HG03064 (cell line): ENCODE data around the gene OGFR.
"Not testable (repeated sequence)": the region's sequence is repeated elsewhere in the genome, so short reads cannot be mapped to it uniquely, and the experiment has no call there.

Source experiments
- ATAC-seq: cut with Tn5 transposase; IDR thresholded peaks from one replicate; pipeline ENCODE4 v1.9.1; 2021; ENCODE audit warnings: low read depth; ENCODE audit not compliant: unreplicated experiment

OGFR gene

GRCh38 chr20:62834967-62835730 is 30.5 kb downstream of the OGFR start:
- no peak for ATAC-seq

GRCh38 chr20:62835931-62836861 is 31.6 kb downstream of the OGFR start:
- no peak for ATAC-seq

DNA sequence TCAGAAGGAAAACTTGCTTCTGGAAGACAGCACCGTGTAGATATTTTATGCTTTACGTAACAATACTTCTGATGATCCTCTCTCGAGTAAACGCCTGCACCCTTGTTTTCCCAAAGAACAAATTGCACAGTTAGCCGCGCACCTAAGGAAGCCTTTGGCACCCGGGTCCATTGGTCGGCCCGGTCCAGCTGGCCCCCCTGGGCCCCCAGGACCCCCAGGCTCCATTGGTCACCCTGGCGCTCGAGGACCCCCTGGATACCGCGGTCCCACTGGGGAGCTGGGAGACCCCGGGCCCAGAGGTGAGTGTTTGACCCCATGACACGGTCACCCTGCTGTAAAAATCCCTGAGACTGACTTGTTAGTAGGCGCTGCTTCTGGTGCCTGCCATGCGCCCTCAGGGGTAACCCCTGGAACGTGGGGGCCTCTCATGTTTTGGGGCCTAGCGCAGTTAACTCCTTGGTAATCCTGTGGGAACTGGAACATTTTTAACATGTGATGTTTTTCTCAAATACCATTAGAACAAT is 32.4 kb downstream of the OGFR start:
- ATAC-seq = no peak

DNA sequence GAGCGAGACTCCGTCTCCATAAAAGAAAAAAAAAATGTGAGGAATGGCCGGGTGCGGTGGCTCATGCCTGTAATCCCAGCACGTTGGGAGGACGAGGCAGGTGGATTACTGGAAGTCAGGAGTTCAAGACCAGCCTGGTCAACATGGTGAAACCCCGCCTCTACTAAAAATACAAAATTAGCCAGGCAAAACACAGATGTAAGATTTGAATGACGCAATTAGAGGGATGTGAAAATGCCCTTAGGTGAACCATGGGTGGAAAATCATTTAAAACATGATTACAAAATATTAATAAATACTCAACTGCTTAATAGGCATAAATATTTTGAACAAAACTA is 33.1 kb downstream of the OGFR start:
- ATAC-seq = no peak

- ATAC-seq = no peak
Measured at GRCh38 chr20:62838128-62838891, 33.7 kb downstream of the OGFR start.

DNA sequence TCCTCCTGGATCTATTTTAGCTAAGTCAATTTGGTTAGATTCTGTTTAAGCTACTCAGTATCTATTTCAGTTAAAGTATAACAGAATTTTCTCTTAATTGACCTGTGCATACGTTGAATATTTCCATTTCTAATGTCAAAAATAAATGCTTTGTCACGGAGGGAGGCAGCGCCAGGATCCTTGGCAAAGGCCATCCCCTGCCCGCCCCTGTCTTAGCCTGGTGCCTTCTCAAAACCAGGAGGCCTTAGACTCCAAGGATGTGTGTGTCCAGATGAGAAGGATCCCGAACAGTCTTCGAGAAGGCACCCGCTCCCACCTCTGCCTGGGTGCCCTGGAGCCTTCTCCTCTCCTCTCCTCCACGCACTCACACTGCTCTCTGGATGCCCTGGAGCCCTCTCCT is 34.6 kb downstream of the OGFR start:
- no peak for ATAC-seq

DNA sequence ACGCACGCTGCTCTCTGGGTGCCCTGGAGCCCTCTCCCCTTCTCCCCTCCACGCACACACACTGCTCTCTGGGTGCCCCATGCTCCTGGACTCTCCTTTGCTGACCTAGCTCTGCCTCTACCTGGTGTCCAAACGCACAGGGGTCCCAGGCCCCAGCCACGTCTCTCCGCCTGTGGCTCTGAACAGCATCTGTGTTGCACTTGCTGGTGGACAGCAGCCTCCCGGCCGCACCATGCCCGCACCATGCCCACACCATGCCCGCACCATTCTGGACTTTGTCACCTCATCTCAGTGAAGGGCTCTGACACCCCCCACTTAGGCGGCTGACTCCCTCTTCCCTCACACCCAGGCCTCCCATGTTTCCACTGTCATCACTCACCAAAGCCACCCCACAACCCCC is 35.2 kb downstream of the OGFR start:
- ATAC-seq = no peak

DNA sequence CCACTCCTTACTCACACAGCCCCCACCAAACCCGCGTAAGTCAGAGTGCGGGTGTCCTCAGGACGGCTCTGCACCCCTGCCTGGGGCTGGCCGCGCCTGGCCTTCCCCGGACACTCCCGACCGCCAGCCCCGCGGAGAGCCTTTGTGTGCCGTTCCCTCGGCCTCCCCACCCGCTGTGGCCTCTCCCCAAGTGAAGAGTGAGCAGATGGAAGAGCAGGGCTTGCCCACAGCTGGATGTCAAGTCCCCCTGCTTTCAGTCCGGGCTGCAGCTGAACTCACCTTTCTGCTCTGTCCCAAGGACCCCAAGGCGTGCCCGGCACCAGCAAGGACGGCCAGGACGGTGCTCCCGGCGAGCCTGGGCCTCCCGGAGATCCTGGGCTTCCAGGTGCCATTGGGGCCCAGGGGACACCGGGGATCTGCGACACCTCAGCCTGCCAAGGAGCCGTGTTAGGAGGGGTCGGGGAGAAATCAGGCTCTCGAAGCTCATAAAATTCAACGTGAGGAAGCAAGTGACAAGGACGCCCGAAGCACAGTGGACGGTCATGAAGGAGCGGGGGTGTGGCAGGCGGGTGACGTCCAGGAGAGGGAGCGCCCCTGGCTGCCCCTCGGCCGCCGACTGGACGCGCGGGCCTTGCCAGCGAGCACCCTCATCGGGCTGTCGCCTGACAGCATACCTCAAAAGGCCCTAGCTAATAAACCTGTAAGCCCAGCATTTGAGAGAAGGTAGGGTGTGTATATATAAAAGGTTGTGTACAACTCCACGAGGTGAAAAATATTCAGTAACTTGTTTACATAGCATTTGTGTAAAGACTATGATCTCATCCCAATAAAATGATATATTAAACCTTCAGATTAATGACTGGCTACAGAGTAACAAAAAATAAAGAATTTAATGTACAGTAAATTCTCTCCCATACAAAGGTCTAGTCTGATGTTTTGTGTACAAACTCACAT is 35.9 kb downstream of the OGFR start:
- no peak for ATAC-seq

GRCh38 chr20:62841705-62842212 is 37.1 kb downstream of the OGFR start:
- no peak for ATAC-seq

DNA sequence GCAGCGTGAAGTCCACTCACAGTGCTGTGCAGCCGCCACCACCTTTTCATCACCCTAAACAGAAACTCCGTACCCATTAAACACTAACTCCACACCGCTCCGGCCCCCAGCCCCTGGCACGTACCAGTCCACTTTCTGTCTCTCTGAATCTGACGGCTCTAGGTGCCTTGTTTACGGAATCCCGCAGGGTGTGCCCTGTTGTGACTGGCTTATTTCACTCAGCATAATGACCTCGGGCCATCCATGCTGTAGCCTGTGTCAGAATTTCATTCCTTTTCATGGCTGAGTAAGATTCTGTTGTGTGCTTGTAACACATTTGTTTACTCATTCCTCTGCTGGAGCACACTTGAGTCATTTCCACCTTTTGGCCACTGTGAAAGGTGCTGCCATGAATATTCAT is 39.0 kb downstream of the OGFR start:
- ATAC-seq = no peak

DNA sequence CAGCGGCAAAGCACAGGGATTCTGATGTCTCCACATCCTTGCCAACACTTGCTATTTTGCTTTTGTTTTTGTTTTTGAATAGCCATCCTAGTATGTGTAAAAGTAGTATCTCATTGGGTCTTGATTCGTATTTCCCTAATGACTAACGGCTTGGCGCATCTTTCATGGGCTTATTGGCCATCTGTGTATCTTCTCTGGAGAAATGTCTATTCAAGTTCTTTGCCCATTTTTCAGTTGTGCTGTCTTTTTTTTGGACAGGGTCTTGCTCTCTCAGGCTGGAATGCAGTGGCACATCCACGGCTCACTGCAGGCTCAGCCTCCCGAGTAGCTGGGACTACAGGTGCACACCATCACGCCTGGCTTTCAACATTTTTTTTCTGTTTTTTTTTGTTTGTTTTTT is 39.5 kb downstream of the OGFR start:
- ATAC-seq = no peak

DNA sequence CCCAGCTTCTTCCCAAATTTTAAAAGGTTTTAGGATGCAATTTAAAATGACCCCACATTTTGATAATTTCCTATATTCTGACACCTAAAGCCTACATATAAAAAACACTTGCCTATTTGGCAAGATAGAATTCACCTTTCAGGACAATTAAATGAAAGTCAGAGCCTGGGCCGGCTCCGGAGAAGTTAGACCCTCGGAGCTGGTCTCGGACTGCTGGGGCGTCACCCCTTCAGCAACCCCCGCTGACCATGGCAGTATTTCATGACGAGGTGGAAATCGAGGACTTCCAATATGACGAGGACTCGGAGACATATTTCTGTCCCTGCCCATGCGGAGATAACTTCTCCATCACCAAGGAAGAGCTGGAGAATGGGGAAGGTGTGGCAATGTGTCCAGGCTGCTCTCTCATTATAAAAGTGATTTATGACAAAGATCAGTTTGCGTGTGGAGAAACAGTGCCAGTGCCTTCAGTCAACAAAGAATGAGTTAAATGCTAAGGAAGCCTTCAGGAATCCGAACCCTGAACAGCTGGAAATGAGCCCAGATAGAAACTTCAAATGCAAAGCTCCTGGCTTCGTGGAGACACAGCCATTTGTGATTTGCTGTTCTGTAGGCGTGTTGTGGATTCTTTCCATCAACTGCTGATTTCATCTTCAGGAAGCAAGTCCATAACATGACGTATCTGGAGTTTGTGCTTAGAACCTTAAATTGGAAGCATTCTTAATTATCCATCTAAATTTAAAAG is 41.0 kb downstream of the OGFR start:
- no peak for ATAC-seq

DNA sequence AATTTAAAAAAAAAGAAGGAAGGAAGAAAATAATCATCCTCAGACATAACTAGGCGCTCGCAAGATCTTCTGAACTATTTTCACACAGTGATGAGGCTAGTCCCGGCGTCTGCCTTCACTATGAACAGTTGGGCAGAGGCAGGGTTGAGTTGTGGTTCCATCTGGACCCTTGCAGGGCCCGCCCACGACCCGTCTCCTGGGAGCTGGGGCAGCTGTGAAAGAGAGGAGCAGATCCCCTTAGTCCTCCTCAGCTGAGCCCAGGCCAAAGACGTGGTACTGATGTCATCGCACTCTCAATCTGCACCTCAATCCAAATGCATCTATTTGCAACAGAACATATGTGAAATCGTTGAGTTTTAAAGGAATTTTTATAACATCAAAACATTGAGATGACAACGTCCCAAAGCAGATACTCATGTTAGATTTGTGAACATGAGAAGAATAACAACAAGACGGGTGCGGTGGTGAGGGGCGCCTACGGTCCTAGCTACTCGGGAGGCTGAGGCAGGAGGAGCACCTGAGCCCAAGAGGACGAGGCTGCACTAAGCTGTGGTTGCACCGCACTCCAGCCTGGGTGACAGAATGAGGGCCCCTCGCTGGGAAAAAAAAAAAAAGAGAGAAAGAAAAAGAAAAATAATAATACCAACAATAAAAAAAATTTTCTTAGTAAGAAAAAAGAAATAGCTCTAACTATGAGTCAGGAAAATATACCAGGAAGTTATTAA is 41.7 kb downstream of the OGFR start:
- no peak for ATAC-seq

GRCh38 chr20:62848917-62849316 is 44.3 kb downstream of the OGFR start:
- ATAC-seq = not testable (repeated sequence)

DNA sequence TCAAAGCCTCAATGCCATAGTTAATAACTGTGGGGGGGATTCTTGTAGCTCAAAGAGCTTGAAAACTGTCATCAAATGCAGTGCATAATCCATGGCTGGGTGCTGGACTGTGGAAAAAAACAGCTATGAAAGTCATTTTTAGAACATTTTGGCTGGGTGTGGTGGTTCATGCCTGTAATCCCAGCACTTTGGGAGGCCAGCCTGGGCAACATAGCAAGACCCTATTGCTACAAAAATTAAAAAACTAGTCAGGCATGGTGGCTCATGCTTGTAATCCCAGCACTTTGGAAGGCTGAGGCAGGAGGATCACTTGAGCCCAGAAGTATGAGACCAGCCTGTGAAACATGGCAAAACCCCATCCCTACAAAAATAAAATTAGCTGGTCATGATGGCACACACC is 44.8 kb downstream of the OGFR start:
- no peak for ATAC-seq

DNA sequence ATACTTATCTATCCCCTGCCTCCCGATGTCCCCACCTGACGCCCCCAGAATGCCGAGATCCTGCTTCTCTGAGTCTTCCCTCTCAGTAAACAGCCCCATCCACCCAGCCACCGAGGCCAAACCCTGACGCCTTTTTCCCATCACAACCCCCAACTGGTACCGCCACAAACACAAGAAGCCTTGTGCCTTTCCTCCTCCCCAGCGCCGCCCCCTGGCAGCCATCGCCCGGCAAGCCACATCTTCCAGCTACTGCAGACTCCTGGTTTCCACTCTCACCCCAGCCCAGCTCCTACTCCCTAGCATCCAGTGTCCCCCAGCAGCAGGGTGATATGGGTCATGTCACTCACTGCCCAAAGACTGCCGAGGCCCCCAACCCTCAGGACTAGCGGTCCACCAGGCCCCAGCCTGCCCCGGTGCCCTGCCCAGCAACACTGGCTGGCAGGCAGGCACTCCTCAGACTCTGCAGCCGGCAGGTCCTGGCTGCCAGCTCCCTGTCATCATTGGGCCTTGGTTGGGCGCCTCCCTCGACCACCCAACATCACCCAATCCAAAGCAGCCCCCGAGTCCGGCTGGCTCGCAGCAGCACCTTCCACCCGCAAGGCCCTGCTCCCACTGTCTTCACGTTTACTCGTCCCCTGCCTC is 45.8 kb downstream of the OGFR start:
- ATAC-seq = no peak

DNA sequence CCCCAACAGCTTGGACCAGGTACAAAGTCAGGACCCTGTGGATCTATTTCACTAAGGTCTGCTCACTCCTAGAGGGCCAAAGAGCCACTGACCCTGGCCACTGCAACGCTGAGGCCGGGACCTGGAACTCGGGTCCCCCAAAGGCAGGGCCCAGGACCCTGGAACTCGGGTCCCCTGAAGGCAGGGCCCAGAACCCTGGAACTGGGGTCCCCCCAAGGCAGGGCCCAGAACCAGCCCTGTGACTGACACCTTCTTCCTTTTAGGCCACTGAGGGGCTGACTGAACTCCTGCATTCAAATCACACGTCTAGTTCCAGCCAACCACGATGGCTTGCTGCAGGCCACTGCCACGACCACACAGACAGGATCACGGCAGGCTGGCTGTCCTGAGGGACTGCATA is 47.6 kb downstream of the OGFR start:
- ATAC-seq = no peak

- ATAC-seq = no peak
Measured at GRCh38 chr20:62852841-62853240, 48.2 kb downstream of the OGFR start.
